Body of pancreas (tissue), 4 donors: Measurements from ENCODE around the gene INF2.

Experiments
- CTCF ChIP-seq, 7 experiments: fragments of 450-650 bp in 4 of 7; fragments of 200-600 bp in 3 of 7; sonication (generic) in 3 of 7; IDR thresholded peaks; one replicate each; pipeline ENCODE4 v1.5.1; 2016 to 2019; ENCODE audit warnings: antibody characterized with exemption in 7 of 7
- POLR2A ChIP-seq, 3 donors: fragments of 450-650 bp; IDR thresholded peaks; one replicate each; pipeline ENCODE4 v1.6.1; 2016; ENCODE audit warnings: antibody characterized with exemption in 3 of 3, mild to moderate bottlenecking in 2 of 3

GRCh38 chr14:104704252-104704651 is 14.8 kb downstream of the INF2 start:
- TF ChIP-seq POLR2A (IDR thresholded peaks at IDR 0.05) (no peak), CTCF (IDR thresholded peaks at IDR 0.05) (no peak)
